ENCODE results near the gene DTX3L. TPM values are rescaled to one million over a fixed set of nuclear protein-coding genes. Genes with fewer than 3 reads are reported as not detected.

Gene DTX3L
- total RNA-seq, 1 experiment from 2014 or later: 11.1 TPM

GRCh38 chr3:122548076-122548475, 16.1 kb upstream of the DTX3L start:
- no peak overlapping the region for H3K4me3 ChIP-seq (ENCODE audit: low read length)
- H2AFZ ChIP-seq (ENCODE audit: low read length): no peak overlapping the region
- H3K9me2 ChIP-seq (replicated peaks; ENCODE audit: low read length): no peaks in the 10 kb centered on the region
- no peaks in the 10 kb centered on the region for H3K9me3 ChIP-seq (ENCODE audit: low read length)
- H3K79me2 ChIP-seq (ENCODE audit: low read length): no peaks in the 10 kb centered on the region
- intact Hi-C loops (cut with micrococcal nuclease): no loop called here
- H3K9ac ChIP-seq (ENCODE audit: low read length): no peak overlapping the region
- no peaks in the 10 kb centered on the region for H4K20me1 ChIP-seq (ENCODE audit: low read length)
- no peak overlapping the region for H3K4me2 ChIP-seq (ENCODE audit: low read length)
- TF ChIP-seq EZH2 (IDR thresholded peaks at IDR 0.05; ENCODE audit: low read length, unreplicated experiment) (no peak), CTCF (conservative IDR thresholded peaks at IDR 0.05; ENCODE audit: low read depth, low read length) (no peak), EZH2phosphoT487 (IDR thresholded peaks at IDR 0.05; ENCODE audit: borderline replicate concordance, low read length) (no peak)
- no peaks in the 10 kb centered on the region for H3K4me1 ChIP-seq (ENCODE audit: insufficient read depth, low read length)
- POLR2A ChIA-PET (ENCODE audit: unreplicated experiment): no interaction called here
- H3K27me3 ChIP-seq (ENCODE audit: low read length): no peaks in the 10 kb centered on the region
- no peak overlapping the region for H3K27ac ChIP-seq (ENCODE audit: low read length)
- DNase-seq (no peak), ATAC-seq (no peak)
- H3F3A ChIP-seq (ENCODE audit: low read length, unreplicated experiment): no peaks in the 10 kb centered on the region
- H3K36me3 ChIP-seq (ENCODE audit: low read depth, low read length): no peaks in the 10 kb centered on the region
- no TSS peak for BruUV-seq (replicated peaks)
- CTCF ChIA-PET: interaction anchor here (0.8 kb wide), 1 partner anchor 131 kb away, joined by 3 read pairs; no protein-coding TSS in a partner anchor

GRCh38 chr3:122548619-122549018, 15.5 kb upstream of the DTX3L start:
- H3F3A ChIP-seq (ENCODE audit: low read length, unreplicated experiment): no peaks in the 10 kb centered on the region
- no peak for TF ChIP-seq EZH2phosphoT487 (IDR thresholded peaks at IDR 0.05; ENCODE audit: borderline replicate concordance, low read length)
- TF ChIP-seq EZH2 (IDR thresholded peaks at IDR 0.05; ENCODE audit: low read length, unreplicated experiment): no peak
- no peak for TF ChIP-seq CTCF (conservative IDR thresholded peaks at IDR 0.05; ENCODE audit: low read depth, low read length)
- DNase-seq: no peak
- CTCF ChIA-PET: interaction anchor here (0.6 to 0.8 kb wide), 2 partner anchors 131 to 206 kb away, joined by 3 to 6 read pairs; no protein-coding TSS in a partner anchor
- no peaks in the 10 kb centered on the region for H3K9me3 ChIP-seq (ENCODE audit: low read length)
- no peak overlapping the region for H2AFZ ChIP-seq (ENCODE audit: low read length)
- no peaks in the 10 kb centered on the region for H3K27me3 ChIP-seq (ENCODE audit: low read length)
- no peak overlapping the region for H3K27ac ChIP-seq (ENCODE audit: low read length)
- H3K4me3 ChIP-seq (ENCODE audit: low read length): no peak overlapping the region
- no TSS peak for BruUV-seq (replicated peaks)
- H3K79me2 ChIP-seq (ENCODE audit: low read length): no peaks in the 10 kb centered on the region
- intact Hi-C loops (cut with micrococcal nuclease): no loop called here
- H3K4me1 ChIP-seq (ENCODE audit: insufficient read depth, low read length): no peaks in the 10 kb centered on the region
- H3K9me2 ChIP-seq (replicated peaks; ENCODE audit: low read length): no peaks in the 10 kb centered on the region
- H4K20me1 ChIP-seq (ENCODE audit: low read length): no peaks in the 10 kb centered on the region
- no peaks in the 10 kb centered on the region for H3K36me3 ChIP-seq (ENCODE audit: low read depth, low read length)
- ATAC-seq: no peak
- H3K9ac ChIP-seq (ENCODE audit: low read length): no peak overlapping the region
- no peak overlapping the region for H3K4me2 ChIP-seq (ENCODE audit: low read length)
- POLR2A ChIA-PET (ENCODE audit: unreplicated experiment): no interaction called here

- no peak overlapping the region for H3K9ac ChIP-seq (ENCODE audit: low read length)
- no peak for ATAC-seq
- no peak overlapping the region for H3K27ac ChIP-seq (ENCODE audit: low read length)
- H3K9me3 ChIP-seq (ENCODE audit: low read length): no peaks in the 10 kb centered on the region
- H3F3A ChIP-seq (ENCODE audit: low read length, unreplicated experiment): no peaks in the 10 kb centered on the region
- CTCF ChIA-PET: no interaction called here
- POLR2A ChIA-PET (ENCODE audit: unreplicated experiment): no interaction called here
- H3K27me3 ChIP-seq (ENCODE audit: low read length): no peaks in the 10 kb centered on the region
- intact Hi-C loops (cut with micrococcal nuclease): no loop called here
- no peak overlapping the region for H3K4me2 ChIP-seq (ENCODE audit: low read length)
- H4K20me1 ChIP-seq (ENCODE audit: low read length): no peaks in the 10 kb centered on the region
- H3K36me3 ChIP-seq (ENCODE audit: low read depth, low read length): no peaks in the 10 kb centered on the region
- no peak overlapping the region for H3K4me3 ChIP-seq (ENCODE audit: low read length)
- DNase-seq: no peak
- no peaks in the 10 kb centered on the region for H3K79me2 ChIP-seq (ENCODE audit: low read length)
- H3K9me2 ChIP-seq (replicated peaks; ENCODE audit: low read length): no peaks in the 10 kb centered on the region
- no TSS peak for BruUV-seq (replicated peaks)
- TF ChIP-seq CTCF (conservative IDR thresholded peaks at IDR 0.05; ENCODE audit: low read depth, low read length) (no peak), EZH2phosphoT487 (IDR thresholded peaks at IDR 0.05; ENCODE audit: borderline replicate concordance, low read length) (no peak), EZH2 (IDR thresholded peaks at IDR 0.05; ENCODE audit: low read length, unreplicated experiment) (no peak)
- H2AFZ ChIP-seq (ENCODE audit: low read length): no peak overlapping the region
- H3K4me1 ChIP-seq (ENCODE audit: insufficient read depth, low read length): peaks cover 14% of the 10 kb centered on the region
Observed at GRCh38 chr3:122553171-122553570, 11.0 kb upstream of the DTX3L start.

Data from PC-3 (cell line).